ENCODE measurements around the gene RSPO4.

RSPO4 gene

DNA sequence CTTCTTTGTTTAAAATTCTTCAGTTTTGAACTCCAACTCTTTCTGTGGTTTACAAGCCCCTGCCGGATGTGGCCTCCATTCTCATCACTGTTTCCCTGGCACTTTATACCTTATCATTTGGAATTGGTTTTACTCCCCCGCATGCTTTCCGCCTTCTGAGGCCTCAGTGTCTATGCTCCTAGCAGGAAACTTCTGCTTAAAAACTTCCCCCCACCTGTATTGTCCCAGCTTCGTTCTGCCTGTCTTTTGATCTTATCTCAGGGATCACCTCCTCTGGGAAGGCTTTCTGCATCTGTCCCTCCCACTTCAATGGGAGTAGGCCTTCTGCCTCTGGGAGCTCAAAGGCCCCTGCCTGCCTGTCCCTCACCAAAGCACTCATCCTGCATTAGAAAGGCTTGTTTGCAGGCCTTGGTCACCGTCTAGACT is 82.6 kb downstream of the RSPO4 start:
- H4K20me1 ChIP-seq (ENCODE audit: insufficient read depth, low read length): no peaks in the 10 kb centered on the region
- H3K4me2 ChIP-seq (ENCODE audit: low read length): no peak overlapping the region
- no peak overlapping the region for H3K4me3 ChIP-seq (ENCODE audit: low read depth, low read length, poor library complexity, severe bottlenecking)
- no peaks in the 10 kb centered on the region for H3K9me2 ChIP-seq (ENCODE audit: low read depth, low read length)
- H3K27me3 ChIP-seq (ENCODE audit: insufficient read depth, low read length): no peaks in the 10 kb centered on the region
- no peaks in the 10 kb centered on the region for H3K9me3 ChIP-seq (ENCODE audit: low read length)
- H3K4me1 ChIP-seq (ENCODE audit: insufficient read depth, low read length, severe bottlenecking): no peaks in the 10 kb centered on the region
- TF ChIP-seq EZH2 (IDR thresholded peaks at IDR 0.05; ENCODE audit: borderline replicate concordance, low read length): no peak
- TF ChIP-seq CTCF (IDR thresholded peaks at IDR 0.05; ENCODE audit: low read length): no peak
- no peaks in the 10 kb centered on the region for H3K79me2 ChIP-seq (ENCODE audit: insufficient read depth, low read length)
- no peak overlapping the region for H2AFZ ChIP-seq (ENCODE audit: low read length)
- H3K27ac ChIP-seq (ENCODE audit: low read depth, low read length, poor library complexity, severe bottlenecking): no peak overlapping the region
- no peaks in the 10 kb centered on the region for H3F3A ChIP-seq (ENCODE audit: insufficient read depth, low read length)
- no peak overlapping the region for H3K9ac ChIP-seq (ENCODE audit: low read length)
- H3K36me3 ChIP-seq (ENCODE audit: insufficient read depth, low read length): no peaks in the 10 kb centered on the region

DNA sequence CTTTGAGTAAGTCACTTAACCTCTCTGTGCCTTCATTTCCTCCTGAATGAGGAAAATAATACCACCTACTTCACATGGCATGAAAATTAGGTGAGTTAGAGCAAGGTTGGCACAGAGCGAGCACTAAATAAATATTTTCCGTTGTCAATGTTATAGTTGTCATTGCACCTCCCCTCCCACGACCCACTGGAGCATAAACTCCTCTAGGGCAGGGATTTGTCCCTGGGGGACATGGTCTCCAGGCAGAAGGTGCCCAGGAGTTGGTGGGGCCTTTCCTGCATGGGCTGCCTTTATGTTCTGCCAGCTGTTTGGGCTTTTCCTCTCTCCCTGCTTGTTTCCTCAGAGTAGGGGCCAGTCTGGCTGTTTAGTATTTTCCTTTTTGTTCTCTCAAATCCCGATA is 84.7 kb downstream of the RSPO4 start:
- no peaks in the 10 kb centered on the region for H3K27me3 ChIP-seq (ENCODE audit: insufficient read depth, low read length)
- no peaks in the 10 kb centered on the region for H3K9me2 ChIP-seq (ENCODE audit: low read depth, low read length)
- H3K79me2 ChIP-seq (ENCODE audit: insufficient read depth, low read length): no peaks in the 10 kb centered on the region

DNA sequence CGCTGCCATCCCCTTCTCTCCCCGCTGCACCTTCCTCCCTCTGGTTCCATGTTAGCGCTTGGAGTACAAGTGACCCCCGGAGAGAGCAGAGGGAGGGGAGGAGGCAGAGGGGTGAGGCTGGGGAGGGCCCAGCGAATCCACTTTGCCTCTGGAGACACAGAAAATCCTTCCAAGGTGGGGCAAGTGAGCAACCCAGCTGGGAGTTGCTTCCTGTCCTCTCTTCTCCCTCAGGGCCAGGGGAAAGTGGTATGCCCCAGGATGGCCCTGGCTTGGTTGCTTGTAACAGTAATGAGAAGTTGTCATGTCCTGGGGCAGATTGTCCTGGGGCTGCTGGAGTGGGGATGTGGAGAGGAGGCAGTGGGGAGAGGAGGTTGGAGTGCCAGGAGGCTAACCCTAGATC is 85.3 kb downstream of the RSPO4 start:
- H3F3A ChIP-seq (ENCODE audit: insufficient read depth, low read length): no peaks in the 10 kb centered on the region
- no peak overlapping the region for H3K4me3 ChIP-seq (ENCODE audit: low read depth, low read length, poor library complexity, severe bottlenecking)
- no peaks in the 10 kb centered on the region for H3K4me1 ChIP-seq (ENCODE audit: insufficient read depth, low read length, severe bottlenecking)
- no peaks in the 10 kb centered on the region for H4K20me1 ChIP-seq (ENCODE audit: insufficient read depth, low read length)
- no peak overlapping the region for H3K4me2 ChIP-seq (ENCODE audit: low read length)
- no peaks in the 10 kb centered on the region for H3K9me2 ChIP-seq (ENCODE audit: low read depth, low read length)
- TF ChIP-seq EZH2 (IDR thresholded peaks at IDR 0.05; ENCODE audit: borderline replicate concordance, low read length) (no peak), CTCF (IDR thresholded peaks at IDR 0.05; ENCODE audit: low read length) (no peak)
- H3K27ac ChIP-seq (ENCODE audit: low read depth, low read length, poor library complexity, severe bottlenecking): no peak overlapping the region
- H3K9ac ChIP-seq (ENCODE audit: low read length): no peak overlapping the region
- H3K27me3 ChIP-seq (ENCODE audit: insufficient read depth, low read length): no peaks in the 10 kb centered on the region
- H2AFZ ChIP-seq (ENCODE audit: low read length): no peak overlapping the region
- H3K36me3 ChIP-seq (ENCODE audit: insufficient read depth, low read length): no peaks in the 10 kb centered on the region
- H3K9me3 ChIP-seq (ENCODE audit: low read length): no peaks in the 10 kb centered on the region
- no peaks in the 10 kb centered on the region for H3K79me2 ChIP-seq (ENCODE audit: insufficient read depth, low read length)

More for the DNA sequence above, 84.7 kb downstream of the RSPO4 start:
- Histone ChIP-seq H3F3A (ENCODE audit: insufficient read depth, low read length) (no peaks in the 10 kb centered on the region), H3K9me3 (ENCODE audit: low read length) (no peaks in the 10 kb centered on the region), H3K27ac (ENCODE audit: low read depth, low read length, poor library complexity, severe bottlenecking) (no peak overlapping the region), H3K4me3 (ENCODE audit: low read depth, low read length, poor library complexity, severe bottlenecking) (no peak overlapping the region), H4K20me1 (ENCODE audit: insufficient read depth, low read length) (no peaks in the 10 kb centered on the region), H3K36me3 (ENCODE audit: insufficient read depth, low read length) (no peaks in the 10 kb centered on the region), H3K4me1 (ENCODE audit: insufficient read depth, low read length, severe bottlenecking) (no peaks in the 10 kb centered on the region), H2AFZ (ENCODE audit: low read length) (no peak overlapping the region), H3K9ac (ENCODE audit: low read length) (no peak overlapping the region), H3K4me2 (ENCODE audit: low read length) (no peak overlapping the region)
- TF ChIP-seq CTCF (IDR thresholded peaks at IDR 0.05; ENCODE audit: low read length) (no peak), EZH2 (IDR thresholded peaks at IDR 0.05; ENCODE audit: borderline replicate concordance, low read length) (no peak)

Measured in OCI-LY1 (cell line).